A549 (cell line): ENCODE data around the gene GYG2. TPM values are rescaled to one million over a fixed set of nuclear protein-coding genes. Genes with fewer than 3 reads are reported as not detected.

ENCODE experiments used
- ATAC-seq, 2 experiments: fragments of 200-7000 bp in 1 of 2; fragments of >200 bp in 1 of 2; cut with Nextera tagmentation in 1 of 2; cut with Tn5 transposase in 1 of 2; 3 replicates each; pipeline versions ENCODE4 v1.8.0 to v1.9.1; 2018 to 2020; ENCODE audit warnings: mild to moderate bottlenecking in 1 of 2, moderate library complexity in 1 of 2
- CTCF ChIA-PET: fragments of 300-600 bp; sonication (Branson Sonifier 250); formaldehyde crosslinking; extraction: SDS; loops from one replicate; lab custom pipeline; 2021; ENCODE audit warnings: antibody characterized with exemption, inconsistent platforms; lab: Yijun Ruan, JAX
- POLR2A ChIA-PET: fragments of 350-600 bp; formaldehyde crosslinking; extraction: SDS; loops from one replicate; lab custom pipeline; 2021; ENCODE audit warnings: antibody characterized with exemption, inconsistent platforms; lab: Yijun Ruan, JAX
- DNase-seq, 2 experiments: peaks; one replicate each; pipeline versions ENCODE4 v3.0.0 to v3.0.0-alpha.2; 2011 to 2016; ENCODE audit warnings: low read depth in 1 of 2, low spot score in 1 of 2
- FAIRE-seq: peaks from 2 replicates; lab custom pipeline; 2011; peaks lifted over from hg19 to GRCh38; lab: Jason Lieb, UNC
- H3K27ac ChIP-seq, 2 experiments: fragments of >200 bp; sonication (Bioruptor Twin); formaldehyde crosslinking; 3 replicates each; pipeline ENCODE4 v1.5.1; 2016 to 2017
- H3K4me1 ChIP-seq: fragments of >200 bp; sonication (Bioruptor Twin); formaldehyde crosslinking; 3 replicates; pipeline ENCODE4 v1.6.1; 2016
- H3K4me2 ChIP-seq: fragments of >200 bp; sonication (Bioruptor Twin); formaldehyde crosslinking; 3 replicates; pipeline ENCODE4 v1.6.1; 2016
- H3K4me3 ChIP-seq: fragments of >200 bp; sonication (Bioruptor Twin); formaldehyde crosslinking; 3 replicates; pipeline ENCODE4 v1.5.1; 2016
- H3K9me3 ChIP-seq: fragments of >200 bp; sonication (Bioruptor Twin); formaldehyde crosslinking; 3 replicates; pipeline ENCODE4 v1.6.1; 2016
- CBX2 ChIP-seq: fragments of 200-600 bp; sonication (generic); IDR thresholded peaks from 2 replicates; pipeline ENCODE4 v1.6.1; 2016; ENCODE audit warnings: low read depth, mild to moderate bottlenecking, borderline replicate concordance
- CHD2 ChIP-seq: fragments of 150-350 bp; IDR thresholded peaks from 2 replicates; pipeline ENCODE4 v1.6.1; 2014; ENCODE audit warnings: low read length; ENCODE audit not compliant: partially characterized antibody
- CHD4 ChIP-seq: fragments of 200-600 bp; sonication (generic); IDR thresholded peaks from 2 replicates; pipeline ENCODE4 v1.6.1; 2016; ENCODE audit warnings: antibody characterized with exemption, mild to moderate bottlenecking, borderline replicate concordance
- EHMT2 ChIP-seq: fragments of 200-600 bp; sonication (generic); IDR thresholded peaks from 2 replicates; pipeline ENCODE4 v1.6.1; 2016; ENCODE audit warnings: antibody characterized with exemption, low read depth, mild to moderate bottlenecking, moderate library complexity
- ELK1 ChIP-seq: fragments of 150-350 bp; IDR thresholded peaks from 2 replicates; pipeline ENCODE4 v1.6.1; 2014; ENCODE audit warnings: low read depth, mild to moderate bottlenecking, low read length
- EP300 ChIP-seq, 2 experiments: fragments of >200 bp; sonication (Bioruptor Twin); formaldehyde crosslinking; IDR thresholded peaks; 2 replicates in 1 of 2; 3 replicates in 1 of 2; pipeline ENCODE4 v1.6.1; 2016 to 2017
- FOSL2 ChIP-seq, 2 experiments: fragments of 450-650 bp in 1 of 2; fragments of >200 bp in 1 of 2; sonication (Bioruptor Twin) in 1 of 2; formaldehyde crosslinking; IDR thresholded peaks; 2 replicates each; pipeline versions ENCODE4 v1.5.0 to v1.6.1; 2016 to 2020; ENCODE audit warnings: mild to moderate bottlenecking in 1 of 2, moderate library complexity in 1 of 2
- FOXS1 ChIP-seq: fragments of 250-450 bp; sonication (Bioruptor Pico); IDR thresholded peaks from 2 replicates; pipeline ENCODE4 v1.5.0; 2020; ENCODE audit warnings: mild to moderate bottlenecking, moderate library complexity
- GATA3 ChIP-seq: IDR thresholded peaks from 2 replicates; pipeline ENCODE4 v1.6.1; 2012; ENCODE audit warnings: borderline replicate concordance
- HDAC2 ChIP-seq: fragments of 200-600 bp; sonication (generic); IDR thresholded peaks from 2 replicates; pipeline ENCODE4 v1.6.1; 2016
- HOXB5 ChIP-seq: fragments of 250-450 bp; sonication (Bioruptor Pico); IDR thresholded peaks from 2 replicates; pipeline ENCODE4 v1.5.0; 2020; ENCODE audit warnings: mild to moderate bottlenecking, moderate library complexity
- NR3C1 ChIP-seq: fragments of >200 bp; sonication (Bioruptor Twin); formaldehyde crosslinking; IDR thresholded peaks from 3 replicates; pipeline ENCODE4 v1.6.1; 2017
- POLR2A ChIP-seq: IDR thresholded peaks from 2 replicates; pipeline ENCODE4 v1.6.1; 2012; ENCODE audit warnings: mild to moderate bottlenecking, low read length
- REST ChIP-seq: fragments of 200-600 bp; sonication (generic); IDR thresholded peaks from 2 replicates; pipeline ENCODE4 v1.6.1; 2016; ENCODE audit warnings: antibody characterized with exemption, mild to moderate bottlenecking, moderate library complexity
- RNF2 ChIP-seq: fragments of 200-600 bp; sonication (generic); IDR thresholded peaks from 2 replicates; pipeline ENCODE4 v1.6.1; 2016; ENCODE audit warnings: low read depth, mild to moderate bottlenecking, antibody characterized with exemption, moderate library complexity, borderline replicate concordance
- ZSCAN20 ChIP-seq: fragments of 250-450 bp; sonication (Bioruptor Pico); IDR thresholded peaks from 2 replicates; pipeline ENCODE4 v1.8.0; 2022; ENCODE audit warnings: mild to moderate bottlenecking, moderate library complexity
- WGBS: methylation state at CpG from one replicate; pipeline ENCODE4 v1.1.6; 2017; ENCODE audit errors: missing lambda C conversion rate; 5-methylcytosine and 5-hydroxymethylcytosine counted together
- polyA plus RNA-seq, 4 experiments: library from polyadenylated mRNA; depleted of rRNA in 3 of 4; stranded (reverse); fragments of >200 nt; fragmentation: RNase III in 1 of 4; extraction: RNeasy Plus Mini Kit Qiagen cat#74134 plus additional on column Dnase treatment in 1 of 4; gene quantifications; 2 replicates in 3 of 4; 3 replicates in 1 of 4; pipeline ENCODE4 v1.2.3, GENCODE V29; 2011 to 2017
- TF ChIP-seq, protein P1 (sequence below): fragments of >200 bp; sonication (Bioruptor Twin); formaldehyde crosslinking; IDR thresholded peaks from 3 replicates; pipeline ENCODE4 v1.5.1; 2016
- TF ChIP-seq, protein P2 (sequence below): IDR thresholded peaks from 2 replicates; pipeline ENCODE4 v1.6.1; 2012
- TF ChIP-seq, protein P3 (sequence below): fragments of 250-450 bp; sonication (Bioruptor Pico); IDR thresholded peaks from 2 replicates; pipeline ENCODE4 v1.5.0; 2021; ENCODE audit warnings: mild to moderate bottlenecking, moderate library complexity, borderline replicate concordance
- TF ChIP-seq, protein P4 (sequence below): IDR thresholded peaks from 2 replicates; pipeline ENCODE4 v1.6.1; 2012; ENCODE audit warnings: low read depth, borderline replicate concordance

Gene GYG2
- polyA plus RNA-seq, 2 of the 4 experiments (the other 2 are of a cell fraction), result 12.7 to 14.3 TPM

DNA sequence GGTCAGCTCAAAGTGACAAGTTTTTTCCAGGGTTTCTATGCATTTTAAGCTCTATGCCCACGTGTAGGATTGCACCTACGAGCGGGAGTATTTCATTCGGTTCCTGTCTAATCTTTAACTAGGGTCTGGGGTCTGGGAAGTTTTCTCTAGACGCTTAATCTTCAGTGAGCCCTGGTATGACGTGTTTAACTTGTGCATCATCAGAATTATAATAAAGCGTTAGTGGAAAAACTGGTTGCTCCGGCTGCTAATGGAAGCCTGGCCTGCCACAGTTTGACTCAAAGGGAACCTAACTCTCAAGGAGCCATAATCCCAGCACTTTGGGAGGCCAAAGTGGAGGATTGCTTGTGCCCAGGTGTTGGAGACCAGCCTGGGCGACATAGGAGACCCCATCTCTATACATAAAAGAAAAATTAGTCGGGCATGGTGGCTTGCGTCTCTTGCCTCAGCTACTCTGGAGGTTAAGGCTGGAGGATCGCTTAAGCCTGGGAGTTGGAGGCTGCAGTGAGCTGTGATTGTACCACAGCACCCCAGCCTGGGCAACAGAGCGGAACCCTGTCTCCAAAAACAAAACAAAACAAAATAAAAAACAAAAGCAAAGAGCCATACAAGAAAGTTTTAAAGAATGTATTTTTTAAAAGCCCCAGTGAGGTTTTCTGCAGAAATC, 70.2 kb downstream of the GYG2 start:
- FAIRE-seq, result no peak
- ChIA-PET POLR2A (no interaction called here), CTCF (no interaction called here)
- H3K4me2 ChIP-seq, result peak overlapping the region; percentile 76
- peaks cover 15% of the 10 kb centered on the region; the same call in 1 of the 3 replicates for H3K9me3 ChIP-seq
- H3K27ac ChIP-seq, result peak overlapping the region; percentile 56 to 81
- peaks cover 40% of the 10 kb centered on the region for H3K4me1 ChIP-seq
- TF ChIP-seq CHD2 (no peak), EP300 (IDR thresholded peaks at IDR 0.05) (no peak), EHMT2 (no peak), HOXB5 (CRISPR knock-in tag) (no peak)
- TF ChIP-seq, protein P1, sequence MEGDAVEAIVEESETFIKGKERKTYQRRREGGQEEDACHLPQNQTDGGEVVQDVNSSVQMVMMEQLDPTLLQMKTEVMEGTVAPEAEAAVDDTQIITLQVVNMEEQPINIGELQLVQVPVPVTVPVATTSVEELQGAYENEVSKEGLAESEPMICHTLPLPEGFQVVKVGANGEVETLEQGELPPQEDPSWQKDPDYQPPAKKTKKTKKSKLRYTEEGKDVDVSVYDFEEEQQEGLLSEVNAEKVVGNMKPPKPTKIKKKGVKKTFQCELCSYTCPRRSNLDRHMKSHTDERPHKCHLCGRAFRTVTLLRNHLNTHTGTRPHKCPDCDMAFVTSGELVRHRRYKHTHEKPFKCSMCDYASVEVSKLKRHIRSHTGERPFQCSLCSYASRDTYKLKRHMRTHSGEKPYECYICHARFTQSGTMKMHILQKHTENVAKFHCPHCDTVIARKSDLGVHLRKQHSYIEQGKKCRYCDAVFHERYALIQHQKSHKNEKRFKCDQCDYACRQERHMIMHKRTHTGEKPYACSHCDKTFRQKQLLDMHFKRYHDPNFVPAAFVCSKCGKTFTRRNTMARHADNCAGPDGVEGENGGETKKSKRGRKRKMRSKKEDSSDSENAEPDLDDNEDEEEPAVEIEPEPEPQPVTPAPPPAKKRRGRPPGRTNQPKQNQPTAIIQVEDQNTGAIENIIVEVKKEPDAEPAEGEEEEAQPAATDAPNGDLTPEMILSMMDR, result no peak
- TF ChIP-seq, all 56 proteins: peak for 0
- no peak overlapping the region for H3K4me3 ChIP-seq
- DNase-seq (no peak), ATAC-seq (no peak)
- 88% methylated on average over 11 of the region's 13 CpGs for WGBS

- H3K4me3 ChIP-seq, result no peak overlapping the region
- 86% methylated on average over 9 of the region's 9 CpGs for WGBS
- FAIRE-seq (peak; percentile 32), ATAC-seq (peak in 1 of 2 experiments; percentile 13; a peak in 1 of 6 replicates), DNase-seq (peak in 1 of 2 experiments; percentile 39)
- H3K4me1 ChIP-seq, result peaks cover 27% of the 10 kb centered on the region
- CTCF ChIA-PET, result no interaction called here
- TF ChIP-seq EHMT2, result no peak
- TF ChIP-seq REST, result no peak
- TF ChIP-seq, protein P2, sequence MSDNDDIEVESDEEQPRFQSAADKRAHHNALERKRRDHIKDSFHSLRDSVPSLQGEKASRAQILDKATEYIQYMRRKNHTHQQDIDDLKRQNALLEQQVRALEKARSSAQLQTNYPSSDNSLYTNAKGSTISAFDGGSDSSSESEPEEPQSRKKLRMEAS, result no peak
- POLR2A ChIA-PET, result no interaction called here
- H3K9me3 ChIP-seq, result peaks cover 18% of the 10 kb centered on the region; the same call in 1 of the 3 replicates
- H3K4me2 ChIP-seq, result peak overlapping the region; percentile 5; the same call in 1 of the 3 replicates
- H3K27ac ChIP-seq, result no peak overlapping the region
Observed at GRCh38 chrX:2901367-2902036, 72.8 kb downstream of the GYG2 start.

DNA sequence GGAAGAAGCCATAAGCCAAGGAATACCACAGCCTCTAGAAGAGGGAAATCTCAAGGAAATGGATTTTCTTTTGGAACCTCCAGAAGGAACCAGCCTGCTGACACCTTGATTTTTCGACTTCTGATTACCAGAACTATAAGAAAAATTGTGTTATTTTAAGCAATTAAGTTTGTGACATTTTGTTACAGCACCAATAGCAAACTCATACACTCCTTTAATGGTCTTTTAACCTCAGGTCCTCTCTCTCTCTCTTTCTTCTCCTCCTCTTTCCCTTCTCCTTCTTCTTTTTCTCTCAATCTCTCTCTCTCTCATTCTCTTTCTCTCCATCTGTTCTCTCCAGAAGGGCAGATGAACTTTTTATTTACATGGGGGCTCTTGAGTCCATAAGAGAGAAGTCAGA, 74.1 kb downstream of the GYG2 start:
- ATAC-seq (no peak), DNase-seq (no peak), FAIRE-seq (no peak)
- 63% methylated on average over 1 of the region's 1 CpG for WGBS
- no peak overlapping the region for H3K4me2 ChIP-seq
- ChIA-PET POLR2A (no interaction called here), CTCF (interaction anchor here (1.0 kb wide), 1 partner anchor 52 kb away, joined by 4 read pairs; no protein-coding TSS in a partner anchor)
- no peak overlapping the region for H3K27ac ChIP-seq
- peaks cover 18% of the 10 kb centered on the region; the same call in 1 of the 3 replicates for H3K9me3 ChIP-seq
- no peak overlapping the region for H3K4me3 ChIP-seq
- peaks cover 17% of the 10 kb centered on the region; the same call in 2 of the 3 replicates for H3K4me1 ChIP-seq
- TF ChIP-seq, protein P2, result no peak
- TF ChIP-seq EP300 (IDR thresholded peaks at IDR 0.05) (no peak), NR3C1 (no peak), FOSL2 (IDR thresholded peaks at IDR 0.05) (no peak), FOSL2 (CRISPR knock-in tag; IDR thresholded peaks at IDR 0.05) (no peak), CBX2 (no peak), RNF2 (no peak), ZSCAN20 (no peak), POLR2A (no peak), FOXS1 (CRISPR knock-in tag) (no peak), CHD4 (no peak), EHMT2 (no peak), GATA3 (no peak), HDAC2 (no peak), ELK1 (no peak)
- TF ChIP-seq, protein P3, sequence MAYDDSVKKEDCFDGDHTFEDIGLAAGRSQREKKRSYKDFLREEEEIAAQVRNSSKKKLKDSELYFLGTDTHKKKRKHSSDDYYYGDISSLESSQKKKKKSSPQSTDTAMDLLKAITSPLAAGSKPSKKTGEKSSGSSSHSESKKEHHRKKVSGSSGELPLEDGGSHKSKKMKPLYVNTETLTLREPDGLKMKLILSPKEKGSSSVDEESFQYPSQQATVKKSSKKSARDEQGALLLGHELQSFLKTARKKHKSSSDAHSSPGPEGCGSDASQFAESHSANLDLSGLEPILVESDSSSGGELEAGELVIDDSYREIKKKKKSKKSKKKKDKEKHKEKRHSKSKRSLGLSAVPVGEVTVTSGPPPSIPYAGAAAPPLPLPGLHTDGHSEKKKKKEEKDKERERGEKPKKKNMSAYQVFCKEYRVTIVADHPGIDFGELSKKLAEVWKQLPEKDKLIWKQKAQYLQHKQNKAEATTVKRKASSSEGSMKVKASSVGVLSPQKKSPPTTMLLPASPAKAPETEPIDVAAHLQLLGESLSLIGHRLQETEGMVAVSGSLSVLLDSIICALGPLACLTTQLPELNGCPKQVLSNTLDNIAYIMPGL (CRISPR knock-in tag), result no peak
- TF ChIP-seq, protein P4, sequence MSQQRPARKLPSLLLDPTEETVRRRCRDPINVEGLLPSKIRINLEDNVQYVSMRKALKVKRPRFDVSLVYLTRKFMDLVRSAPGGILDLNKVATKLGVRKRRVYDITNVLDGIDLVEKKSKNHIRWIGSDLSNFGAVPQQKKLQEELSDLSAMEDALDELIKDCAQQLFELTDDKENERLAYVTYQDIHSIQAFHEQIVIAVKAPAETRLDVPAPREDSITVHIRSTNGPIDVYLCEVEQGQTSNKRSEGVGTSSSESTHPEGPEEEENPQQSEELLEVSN, result no peak
